IPS-18a (cell line): ENCODE data around the gene DENND4B.
A peak's percentile ranks its signal among the peaks of the same experiment; 100 is the strongest.
"Not testable (repeated sequence)": the region's sequence is repeated elsewhere in the genome, so short reads cannot be mapped to it uniquely, and the experiment has no call there.

ENCODE experiments used
- H3K27ac ChIP-seq: one replicate; pipeline ENCODE4 v1.5.1; 2013; ENCODE audit warnings: low read length
- H3K27me3 ChIP-seq: one replicate; pipeline ENCODE4 v1.6.1; 2013; ENCODE audit warnings: mild to moderate bottlenecking, low read length; ENCODE audit not compliant: control insufficient read depth, insufficient read depth
- H3K36me3 ChIP-seq: one replicate; pipeline ENCODE4 v1.6.1; 2013; ENCODE audit warnings: low read depth, low read length; ENCODE audit not compliant: control insufficient read depth
- H3K4me1 ChIP-seq: one replicate; pipeline ENCODE4 v1.6.1; 2013; ENCODE audit warnings: low read depth, low read length; ENCODE audit not compliant: control insufficient read depth
- H3K4me3 ChIP-seq: one replicate; pipeline ENCODE4 v1.5.1; 2013; ENCODE audit warnings: low read length
- H3K9ac ChIP-seq: one replicate; pipeline ENCODE4 v1.6.1; 2013; ENCODE audit warnings: mild to moderate bottlenecking, low read length, moderate library complexity
- H3K9me3 ChIP-seq: one replicate; pipeline ENCODE4 v1.6.1; 2013; ENCODE audit warnings: low read depth, low read length; ENCODE audit not compliant: control insufficient read depth

The DENND4B gene

DNA sequence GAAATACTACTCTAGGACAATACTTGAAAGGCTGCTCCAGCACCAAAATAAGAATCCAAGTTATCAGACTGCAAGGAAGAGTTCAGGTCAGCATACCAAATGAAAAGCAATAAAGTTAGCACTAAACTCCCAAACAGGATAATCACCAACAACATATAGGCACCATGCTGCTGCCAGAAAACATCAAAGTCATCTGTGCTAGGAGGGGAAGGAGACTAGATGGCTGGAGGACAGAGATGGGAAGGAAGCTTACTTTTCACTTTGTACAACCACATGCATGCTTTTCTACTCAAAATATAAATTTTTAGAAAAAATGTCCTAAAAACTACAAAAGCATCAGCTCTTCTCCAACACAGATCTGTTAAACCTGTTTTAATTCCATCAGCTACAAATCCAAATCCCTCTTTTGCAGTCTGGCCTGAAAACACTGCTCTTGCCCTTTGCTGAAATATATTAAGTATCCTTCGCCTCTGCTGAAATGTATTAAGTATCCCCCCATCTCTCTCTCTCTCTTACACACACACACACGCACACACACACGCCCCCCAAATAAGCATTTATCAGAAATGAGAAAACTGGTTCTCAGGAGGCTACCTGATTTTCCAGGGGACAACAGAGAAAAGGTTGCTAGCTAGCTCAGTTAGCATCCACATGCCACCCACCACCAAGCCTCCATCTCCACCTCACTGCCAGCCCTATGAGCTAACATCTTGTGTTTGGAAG is 25.3 kb downstream of the DENND4B start:
- Histone ChIP-seq H3K9ac (peak overlapping the region; percentile 96), H3K4me3 (peak overlapping the region; percentile 98), H3K27me3 (no peaks in the 10 kb centered on the region), H3K27ac (peak overlapping the region; percentile 78), H3K36me3 (peaks cover 5% of the 10 kb centered on the region), H3K9me3 (no peaks in the 10 kb centered on the region), H3K4me1 (peaks cover 15% of the 10 kb centered on the region)

DNA sequence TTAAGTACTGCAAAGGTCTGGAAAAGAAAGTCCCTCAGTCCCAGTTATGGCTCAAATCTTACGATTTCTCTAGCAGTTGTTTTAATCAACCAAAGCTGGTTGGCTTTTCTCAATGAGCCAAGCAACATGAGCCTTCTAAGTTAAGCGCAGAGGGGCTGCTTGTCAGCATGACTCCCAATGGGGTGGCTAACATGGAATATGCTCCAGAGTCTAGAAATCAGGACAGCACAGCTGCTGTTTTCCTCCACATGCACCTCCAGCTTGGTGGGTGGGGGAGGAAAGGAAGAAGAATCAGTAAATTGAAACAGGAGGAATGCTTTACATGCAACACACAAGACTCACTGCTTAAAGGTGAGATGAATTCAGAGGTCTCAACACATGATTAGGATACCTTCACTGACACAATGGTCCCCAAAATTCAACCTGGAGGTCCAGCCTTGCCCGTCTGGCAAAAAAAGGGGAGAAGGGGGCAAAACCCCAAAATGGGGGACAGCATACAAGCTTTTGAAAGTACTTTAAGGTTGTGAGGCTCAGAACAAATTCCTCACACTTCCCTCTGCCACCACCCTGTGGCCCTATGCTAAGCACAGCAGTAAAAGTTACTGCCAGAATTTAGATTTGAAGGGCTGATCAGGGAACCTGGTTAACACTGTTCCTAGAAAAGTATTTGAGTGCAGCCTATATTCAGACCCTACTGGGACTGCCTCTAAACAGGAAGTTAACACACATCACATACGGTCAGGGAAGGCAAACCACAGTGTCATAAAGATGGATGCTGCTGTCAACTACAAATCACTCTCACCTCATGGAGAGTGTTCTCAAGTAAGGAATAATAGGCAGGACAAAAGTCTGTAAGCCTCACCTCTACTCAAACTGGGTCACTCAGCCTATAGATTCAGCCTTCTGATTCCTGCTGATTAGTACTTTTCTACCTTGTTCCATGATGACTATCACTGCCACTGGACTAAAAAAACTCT is 26.4 kb downstream of the DENND4B start:
- peaks cover 9% of the 10 kb centered on the region for H3K36me3 ChIP-seq
- H3K4me1 ChIP-seq = peaks cover 15% of the 10 kb centered on the region
- no peak overlapping the region for H3K9ac ChIP-seq
- no peaks in the 10 kb centered on the region for H3K27me3 ChIP-seq
- no peak overlapping the region for H3K27ac ChIP-seq
- no peaks in the 10 kb centered on the region for H3K9me3 ChIP-seq
- H3K4me3 ChIP-seq = peak overlapping the region; percentile 98

DNA sequence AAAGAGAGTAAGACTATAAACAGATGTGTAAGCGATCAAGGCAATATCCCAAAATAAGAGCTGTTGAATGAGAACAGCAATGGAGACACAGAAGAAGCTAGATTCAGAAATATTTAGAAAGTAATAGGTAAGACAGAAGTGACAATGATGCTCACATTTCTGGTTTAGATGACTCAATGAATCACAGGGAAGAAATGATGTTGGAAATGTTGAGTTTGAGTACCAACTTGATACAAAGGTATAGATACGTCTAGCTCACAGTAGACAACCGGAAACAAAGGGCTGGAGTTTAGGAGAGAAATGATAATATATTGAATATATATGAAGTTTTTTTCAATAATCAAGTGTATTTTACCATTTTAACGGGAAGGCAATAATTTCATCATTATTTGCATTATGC is 30.2 kb downstream of the DENND4B start:
- peaks cover 9% of the 10 kb centered on the region for H3K36me3 ChIP-seq
- no peaks in the 10 kb centered on the region for H3K9me3 ChIP-seq
- no peak overlapping the region for H3K4me3 ChIP-seq
- H3K27me3 ChIP-seq = no peaks in the 10 kb centered on the region
- H3K4me1 ChIP-seq = peaks cover 12% of the 10 kb centered on the region
- H3K27ac ChIP-seq = no peak overlapping the region
- H3K9ac ChIP-seq = no peak overlapping the region

DNA sequence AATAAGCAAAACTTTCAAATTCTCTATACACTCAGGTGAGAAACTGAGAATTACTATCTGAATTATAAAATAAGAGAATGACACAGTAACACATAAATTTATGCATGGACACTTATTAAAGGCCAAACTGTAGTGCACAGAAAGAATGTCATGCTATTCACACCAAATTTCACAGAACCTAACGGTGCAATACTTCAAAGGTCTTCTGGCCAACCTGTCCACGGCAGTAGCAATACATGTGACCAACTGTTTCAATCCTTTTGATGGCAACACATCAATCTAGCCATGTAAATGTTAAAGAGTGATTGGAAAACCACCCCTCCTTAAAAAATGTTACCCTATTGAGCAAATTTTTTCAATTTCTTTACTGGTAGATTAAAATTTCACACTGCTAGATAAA is 34.2 kb downstream of the DENND4B start:
- H3K4me1 ChIP-seq = no peaks in the 10 kb centered on the region
- no peaks in the 10 kb centered on the region for H3K27me3 ChIP-seq
- peaks cover 4% of the 10 kb centered on the region for H3K36me3 ChIP-seq
- H3K4me3 ChIP-seq = no peak overlapping the region
- H3K27ac ChIP-seq = no peak overlapping the region
- no peaks in the 10 kb centered on the region for H3K9me3 ChIP-seq
- no peak overlapping the region for H3K9ac ChIP-seq

DNA sequence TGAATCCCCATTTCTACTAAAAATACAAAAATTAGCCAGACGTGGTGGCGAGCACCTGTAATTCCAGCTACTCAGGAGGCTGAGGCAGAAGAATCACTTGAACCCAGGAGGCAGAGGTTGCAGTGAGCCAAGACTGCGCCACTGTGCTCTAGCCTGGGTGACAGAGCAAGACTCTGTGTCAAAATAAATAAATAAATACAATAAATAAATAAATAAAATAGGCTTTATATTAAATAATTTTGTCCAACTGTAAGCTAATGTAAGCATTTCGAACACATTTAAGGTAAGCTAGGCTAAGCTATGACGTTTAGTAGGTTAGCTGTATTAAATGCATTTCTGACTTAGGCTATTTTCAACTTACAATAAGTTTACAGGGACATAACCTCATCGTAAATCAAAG is 36.0 kb downstream of the DENND4B start:
- not testable (repeated sequence) for H3K4me1 ChIP-seq, H3K27ac ChIP-seq, H3K36me3 ChIP-seq, H3K27me3 ChIP-seq, H3K9ac ChIP-seq, H3K4me3 ChIP-seq, H3K9me3 ChIP-seq

DNA sequence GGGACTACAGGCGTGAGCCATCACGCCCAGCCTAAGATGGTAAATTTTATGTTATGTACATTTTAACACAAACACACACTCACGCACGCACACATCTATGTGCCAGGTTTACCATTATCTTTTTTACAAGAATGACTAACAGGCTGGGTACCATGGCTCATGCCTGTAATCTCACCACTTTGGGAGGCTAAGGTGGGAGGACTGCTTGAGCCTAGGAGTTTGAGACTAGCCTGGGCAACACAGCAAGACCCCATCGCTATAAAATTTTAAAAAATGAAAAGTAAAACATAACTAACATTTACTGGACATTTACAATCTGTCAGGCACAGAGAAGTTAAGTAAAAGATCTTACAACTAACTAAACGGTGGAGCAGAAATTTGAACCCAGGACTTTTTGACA is 38.4 kb downstream of the DENND4B start:
- no peaks in the 10 kb centered on the region for H3K36me3 ChIP-seq

DNA sequence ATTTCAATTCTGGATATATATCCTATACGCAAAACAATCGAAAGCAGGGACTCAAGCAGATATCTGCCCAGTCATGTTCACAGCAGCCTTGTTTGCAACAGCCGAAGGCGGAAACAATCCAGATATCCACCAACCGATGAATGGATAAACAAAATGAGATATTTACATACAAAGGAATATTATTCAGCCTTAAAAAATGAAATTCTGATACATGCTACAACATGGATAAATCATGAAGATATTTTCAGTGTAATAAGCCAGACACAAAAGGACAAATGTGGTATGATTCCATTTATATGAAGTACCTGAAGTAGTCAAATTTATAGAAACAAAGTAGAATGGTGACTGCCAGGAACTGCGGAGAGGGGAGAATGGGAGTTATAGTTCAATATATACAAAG is 39.4 kb downstream of the DENND4B start:
- Histone ChIP-seq H3K4me1 (no peaks in the 10 kb centered on the region), H3K4me3 (no peak overlapping the region), H3K27ac (no peak overlapping the region), H3K27me3 (no peaks in the 10 kb centered on the region), H3K9me3 (no peaks in the 10 kb centered on the region), H3K9ac (no peak overlapping the region), H3K36me3 (no peaks in the 10 kb centered on the region)

More for the DNA sequence above, 38.4 kb downstream of the DENND4B start:
- Histone ChIP-seq H3K9me3 (no peaks in the 10 kb centered on the region), H3K4me3 (no peak overlapping the region), H3K9ac (no peak overlapping the region), H3K27me3 (no peaks in the 10 kb centered on the region), H3K4me1 (no peaks in the 10 kb centered on the region), H3K27ac (no peak overlapping the region)

DNA sequence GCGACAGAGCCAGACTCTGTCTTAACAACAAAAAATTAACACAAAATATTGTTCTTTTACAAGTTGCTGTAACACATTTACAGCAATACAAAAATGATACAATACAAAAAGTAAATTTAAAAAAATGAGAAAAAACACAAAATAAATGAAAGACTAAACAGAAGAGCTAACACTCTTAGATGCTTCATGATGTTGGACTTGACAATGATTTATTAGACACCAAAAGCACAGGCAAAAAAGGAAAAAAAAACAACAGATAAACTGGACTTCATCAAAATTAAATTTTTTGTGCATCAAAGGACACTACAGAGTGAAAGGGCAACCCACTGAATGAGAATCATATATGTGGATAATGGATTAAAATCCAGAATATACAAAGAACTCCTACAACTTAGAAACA is 40.1 kb downstream of the DENND4B start:
- Histone ChIP-seq H3K27me3 (no peaks in the 10 kb centered on the region), H3K4me3 (no peak overlapping the region), H3K4me1 (no peaks in the 10 kb centered on the region), H3K9me3 (no peaks in the 10 kb centered on the region), H3K36me3 (no peaks in the 10 kb centered on the region), H3K9ac (no peak overlapping the region), H3K27ac (no peak overlapping the region)

DNA sequence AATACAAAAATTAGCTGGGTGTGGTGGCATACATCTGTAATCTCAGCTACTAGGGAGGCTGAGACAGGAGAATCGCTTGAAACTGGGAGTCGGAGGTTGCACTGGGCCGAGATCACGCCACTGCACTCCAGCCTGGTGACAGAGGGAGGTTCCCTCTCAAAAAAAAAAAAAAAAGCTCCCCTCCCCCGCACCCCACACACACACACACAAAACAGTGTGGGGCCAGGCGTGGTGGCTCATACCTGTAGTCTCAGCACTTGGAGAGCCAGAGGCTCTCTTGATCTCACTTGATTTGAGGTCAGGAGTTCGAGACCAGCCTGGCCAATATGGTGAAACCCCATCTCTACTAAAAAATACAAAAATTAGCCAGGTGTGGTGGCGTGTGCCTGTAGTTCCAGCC is 40.6 kb downstream of the DENND4B start:
- not testable (repeated sequence) for H3K9me3 ChIP-seq, H3K4me1 ChIP-seq, H3K36me3 ChIP-seq, H3K4me3 ChIP-seq, H3K27me3 ChIP-seq, H3K27ac ChIP-seq, H3K9ac ChIP-seq

DNA sequence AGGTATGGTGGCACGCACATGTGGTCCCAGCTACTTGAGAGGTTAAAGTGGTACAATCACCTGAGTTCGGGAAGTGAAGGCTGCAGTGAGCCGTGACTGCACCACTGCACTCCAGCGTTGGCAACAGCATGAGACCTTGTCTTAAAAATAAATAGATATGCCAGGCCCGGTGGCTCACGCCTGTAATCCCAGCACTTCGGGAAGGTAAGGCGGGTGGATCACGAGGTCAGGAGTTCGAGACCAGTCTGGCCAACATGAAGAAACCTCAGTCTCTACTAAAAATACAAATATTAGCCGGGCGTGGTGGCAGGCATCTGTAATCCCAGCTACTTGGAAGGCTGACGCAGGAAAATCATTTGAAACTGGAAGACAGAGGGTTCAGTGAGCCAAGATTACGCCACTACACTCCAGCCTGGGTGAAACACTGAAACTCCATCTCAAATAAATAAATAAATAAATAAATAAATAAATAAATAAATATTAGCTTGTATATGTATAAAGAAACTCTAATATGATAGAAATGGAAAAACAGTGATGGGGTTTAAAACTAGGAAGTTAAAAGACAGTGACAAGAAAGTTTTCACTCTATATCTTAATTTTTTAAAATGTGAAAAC is 42.6 kb downstream of the DENND4B start:
- H3K27me3 ChIP-seq = no peaks in the 10 kb centered on the region
- H3K4me1 ChIP-seq = no peaks in the 10 kb centered on the region
- H3K9ac ChIP-seq = no peak overlapping the region
- no peak overlapping the region for H3K4me3 ChIP-seq
- no peaks in the 10 kb centered on the region for H3K36me3 ChIP-seq
- no peak overlapping the region for H3K27ac ChIP-seq
- no peaks in the 10 kb centered on the region for H3K9me3 ChIP-seq

DNA sequence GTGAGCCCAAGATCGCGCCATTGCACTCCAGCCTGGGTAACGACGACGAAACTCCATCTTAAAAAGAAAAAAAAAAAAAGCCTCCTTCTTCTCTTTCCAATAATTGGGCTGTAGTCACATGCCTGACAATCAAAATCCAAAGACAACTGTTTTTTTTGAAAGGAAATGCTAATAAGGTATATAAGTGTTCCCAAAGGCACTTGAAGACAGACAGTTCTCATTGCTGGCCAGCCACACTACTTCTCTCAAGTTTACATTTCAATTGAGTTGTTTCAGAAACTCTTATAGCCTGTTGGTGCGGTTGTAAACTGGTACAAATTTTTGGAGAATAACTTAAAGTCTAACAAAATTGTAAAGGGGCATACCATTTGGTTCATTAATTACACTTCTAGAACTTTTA is 47.0 kb downstream of the DENND4B start:
- H3K27me3 ChIP-seq = no peaks in the 10 kb centered on the region
- no peak overlapping the region for H3K4me3 ChIP-seq
- H3K27ac ChIP-seq = no peak overlapping the region
- no peak overlapping the region for H3K9ac ChIP-seq
- H3K9me3 ChIP-seq = no peaks in the 10 kb centered on the region
- no peaks in the 10 kb centered on the region for H3K4me1 ChIP-seq
- no peaks in the 10 kb centered on the region for H3K36me3 ChIP-seq
